GM19455 (cell line): ENCODE results near the gene ARHGAP18.

ENCODE experiments used
- ATAC-seq: cut with Tn5 transposase; IDR thresholded peaks from one replicate; pipeline ENCODE4 v1.9.1; 2021; ENCODE audit not compliant: unreplicated experiment

ARHGAP18 gene

GRCh38 chr6:129670634-129671033, 39.3 kb downstream of the ARHGAP18 start:
- ATAC-seq, result no peak

- ATAC-seq, result no peak
Observed at GRCh38 chr6:129667621-129668020, 42.4 kb downstream of the ARHGAP18 start.

- no peak for ATAC-seq
Observed at GRCh38 chr6:129667034-129667433, 42.9 kb downstream of the ARHGAP18 start.

GRCh38 chr6:129665555-129665954, 44.4 kb downstream of the ARHGAP18 start:
- ATAC-seq, result no peak

- ATAC-seq, result no peak
Observed at GRCh38 chr6:129663531-129663930, 46.4 kb downstream of the ARHGAP18 start.

- ATAC-seq, result peak; percentile 67
Observed at GRCh38 chr6:129662980-129663431, 47.0 kb downstream of the ARHGAP18 start.

- ATAC-seq, result peak; percentile 74
Observed at GRCh38 chr6:129662406-129662766, 47.6 kb downstream of the ARHGAP18 start.

GRCh38 chr6:129661536-129662405, 48.2 kb downstream of the ARHGAP18 start:
- ATAC-seq, result peak; percentile 27

- ATAC-seq, result no peak
Observed at GRCh38 chr6:129660346-129660676, 49.7 kb downstream of the ARHGAP18 start.

- ATAC-seq, result no peak
Observed at GRCh38 chr6:129659590-129660345, 50.2 kb downstream of the ARHGAP18 start.

GRCh38 chr6:129659167-129659566, 50.8 kb downstream of the ARHGAP18 start:
- ATAC-seq, result no peak

GRCh38 chr6:129657483-129657882, 52.5 kb downstream of the ARHGAP18 start:
- ATAC-seq, result no peak

GRCh38 chr6:129655334-129655733, 54.6 kb downstream of the ARHGAP18 start:
- no peak for ATAC-seq

GRCh38 chr6:129653746-129654145, 56.2 kb downstream of the ARHGAP18 start:
- ATAC-seq, result no peak

- ATAC-seq, result no peak
Observed at GRCh38 chr6:129653229-129653628, 56.7 kb downstream of the ARHGAP18 start.

- ATAC-seq, result no peak
Observed at GRCh38 chr6:129651291-129651691, 58.7 kb downstream of the ARHGAP18 start.

GRCh38 chr6:129648819-129649491, 61.0 kb downstream of the ARHGAP18 start:
- no peak for ATAC-seq

GRCh38 chr6:129647044-129647443, 62.9 kb downstream of the ARHGAP18 start:
- ATAC-seq, result peak; percentile 38

GRCh38 chr6:129646642-129647041, 63.3 kb downstream of the ARHGAP18 start:
- ATAC-seq, result peak; percentile 87

GRCh38 chr6:129645830-129646579, 64.0 kb downstream of the ARHGAP18 start:
- ATAC-seq, result no peak
